Measurements from ENCODE around the gene NRGN. TPM values are rescaled to one million over a fixed set of nuclear protein-coding genes. Genes with fewer than 3 reads are reported as not detected.
A peak's percentile ranks its signal among the peaks of the same experiment; 100 is the strongest.

The NRGN gene
- total RNA-seq, 2 donors from 2014 or later, result 4.7 to 8.9 TPM

GRCh38 chr11:124756753-124757227 is 17.0 kb downstream of the NRGN start:
- H3K4me1 ChIP-seq (ENCODE audit: control insufficient read depth, insufficient read depth, low read length), result no peaks in the 10 kb centered on the region

GRCh38 chr11:124757320-124757719 is 17.6 kb downstream of the NRGN start:
- Mint-ChIP-seq H3K27me3 (ENCODE audit: insufficient read depth) (peaks cover 86% of the 10 kb centered on the region), H3K9me3 (no peaks in the 10 kb centered on the region), H3K36me3 (ENCODE audit: low read depth) (no peaks in the 10 kb centered on the region), H3K4me1 (peaks cover 24% of the 10 kb centered on the region), H3K27ac (no peak overlapping the region), H3K4me3 (no peak overlapping the region)
- Histone ChIP-seq H3K36me3 (ENCODE audit: control insufficient read depth, insufficient read depth, low read length) (no peaks in the 10 kb centered on the region), H3K27me3 (ENCODE audit: control insufficient read depth, insufficient read depth, low read length, poor library complexity, severe bottlenecking) (peaks cover 85% of the 10 kb centered on the region), H3K4me1 (ENCODE audit: control insufficient read depth, insufficient read depth, low read length) (no peaks in the 10 kb centered on the region), H3K4me3 (ENCODE audit: low read length) (no peak overlapping the region), H3K27ac (ENCODE audit: low read depth, low read length) (no peak overlapping the region), H3K9ac (ENCODE audit: extremely low read depth, low read length, poor library complexity, severe bottlenecking) (no peak overlapping the region), H3K9me3 (ENCODE audit: control insufficient read depth, low read length) (no peaks in the 10 kb centered on the region)
- no peak for DNase-seq
- no peak for TF ChIP-seq CTCF (conservative IDR thresholded peaks at IDR 0.05)
- whole genome bisulfite sequencing, 2 experiments (ENCODE audit: insufficient coverage in 1 of 2, insufficient read length in 1 of 2), result 88 to 97% methylated on average over 1 to 3 of the region's 3 CpGs

More at GRCh38 chr11:124756753-124757227, 17.0 kb downstream of the NRGN start:
- WGBS, 2 experiments (ENCODE audit: insufficient coverage in 1 of 2, insufficient read length in 1 of 2), result 85 to 97% methylated on average over 6 of the region's 6 CpGs
- H3K4me3 ChIP-seq (ENCODE audit: low read length), result no peak overlapping the region
- H3K27ac Mint-ChIP-seq, result no peak overlapping the region
- H3K9me3 Mint-ChIP-seq, result no peaks in the 10 kb centered on the region
- peak; percentile 29 for DNase-seq
- no peaks in the 10 kb centered on the region for H3K9me3 ChIP-seq (ENCODE audit: control insufficient read depth, low read length)
- H3K9ac ChIP-seq (ENCODE audit: extremely low read depth, low read length, poor library complexity, severe bottlenecking), result no peak overlapping the region
- peaks cover 86% of the 10 kb centered on the region for H3K27me3 Mint-ChIP-seq (ENCODE audit: insufficient read depth)
- no peak overlapping the region for H3K4me3 Mint-ChIP-seq
- H3K27me3 ChIP-seq (ENCODE audit: control insufficient read depth, insufficient read depth, low read length, poor library complexity, severe bottlenecking), result peaks cover 81% of the 10 kb centered on the region
- H3K36me3 ChIP-seq (ENCODE audit: control insufficient read depth, insufficient read depth, low read length), result no peaks in the 10 kb centered on the region
- peaks cover 24% of the 10 kb centered on the region for H3K4me1 Mint-ChIP-seq
- H3K27ac ChIP-seq (ENCODE audit: low read depth, low read length), result no peak overlapping the region
- no peak for TF ChIP-seq CTCF (conservative IDR thresholded peaks at IDR 0.05)
- H3K36me3 Mint-ChIP-seq (ENCODE audit: low read depth), result no peaks in the 10 kb centered on the region

- no peaks in the 10 kb centered on the region for H3K9me3 Mint-ChIP-seq
- 6 to 20% methylated on average over 26 to 53 of the region's 53 CpGs for WGBS, 2 experiments (ENCODE audit: insufficient coverage in 1 of 2, insufficient read length in 1 of 2)
- no peak overlapping the region for H3K27ac ChIP-seq (ENCODE audit: low read depth, low read length)
- no peak overlapping the region for H3K9ac ChIP-seq (ENCODE audit: extremely low read depth, low read length, poor library complexity, severe bottlenecking)
- H3K27ac Mint-ChIP-seq, result no peak overlapping the region
- no peaks in the 10 kb centered on the region for H3K4me1 ChIP-seq (ENCODE audit: control insufficient read depth, insufficient read depth, low read length)
- H3K27me3 ChIP-seq (ENCODE audit: control insufficient read depth, insufficient read depth, low read length, poor library complexity, severe bottlenecking), result peaks cover 79% of the 10 kb centered on the region
- H3K4me1 Mint-ChIP-seq, result peaks cover 19% of the 10 kb centered on the region
- no peaks in the 10 kb centered on the region for H3K36me3 Mint-ChIP-seq (ENCODE audit: low read depth)
- H3K36me3 ChIP-seq (ENCODE audit: control insufficient read depth, insufficient read depth, low read length), result no peaks in the 10 kb centered on the region
- peak overlapping the region; percentile 62 for H3K4me3 Mint-ChIP-seq
- peak overlapping the region; percentile 81 for H3K4me3 ChIP-seq (ENCODE audit: low read length)
- peak; percentile 86 for TF ChIP-seq CTCF (conservative IDR thresholded peaks at IDR 0.05)
- DNase-seq, result peak; percentile 96
- H3K27me3 Mint-ChIP-seq (ENCODE audit: insufficient read depth), result peaks cover 82% of the 10 kb centered on the region
- H3K9me3 ChIP-seq (ENCODE audit: control insufficient read depth, low read length), result no peaks in the 10 kb centered on the region
Observed at GRCh38 chr11:124758355-124759265, 18.9 kb downstream of the NRGN start.

All from endodermal cell (in vitro differentiated cells).